ENCODE results near the gene CLPSL2. TPM values are rescaled to one million over a fixed set of nuclear protein-coding genes. Genes with fewer than 3 reads are reported as not detected.

The CLPSL2 gene
- total and polyA plus RNA-seq, 10 donors = not detected

DNA sequence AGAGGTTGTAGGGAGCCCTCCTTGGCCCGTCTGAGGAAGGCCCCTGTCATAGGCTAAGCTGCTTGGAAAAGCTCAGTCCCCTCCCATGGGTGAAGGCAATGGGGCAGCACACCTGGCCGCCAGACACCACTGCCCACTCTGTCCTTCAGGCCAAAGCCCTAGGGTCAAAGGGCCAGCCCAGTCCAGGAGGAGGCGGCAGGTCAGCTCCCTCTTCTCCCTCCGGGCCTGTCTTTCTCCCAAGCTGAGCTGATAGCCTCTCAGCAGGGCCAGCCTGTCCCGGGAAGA is 5.1 kb upstream of the CLPSL2 start:
- no peak overlapping the region for H3K4me3 ChIP-seq
- TF ChIP-seq, protein P1, sequence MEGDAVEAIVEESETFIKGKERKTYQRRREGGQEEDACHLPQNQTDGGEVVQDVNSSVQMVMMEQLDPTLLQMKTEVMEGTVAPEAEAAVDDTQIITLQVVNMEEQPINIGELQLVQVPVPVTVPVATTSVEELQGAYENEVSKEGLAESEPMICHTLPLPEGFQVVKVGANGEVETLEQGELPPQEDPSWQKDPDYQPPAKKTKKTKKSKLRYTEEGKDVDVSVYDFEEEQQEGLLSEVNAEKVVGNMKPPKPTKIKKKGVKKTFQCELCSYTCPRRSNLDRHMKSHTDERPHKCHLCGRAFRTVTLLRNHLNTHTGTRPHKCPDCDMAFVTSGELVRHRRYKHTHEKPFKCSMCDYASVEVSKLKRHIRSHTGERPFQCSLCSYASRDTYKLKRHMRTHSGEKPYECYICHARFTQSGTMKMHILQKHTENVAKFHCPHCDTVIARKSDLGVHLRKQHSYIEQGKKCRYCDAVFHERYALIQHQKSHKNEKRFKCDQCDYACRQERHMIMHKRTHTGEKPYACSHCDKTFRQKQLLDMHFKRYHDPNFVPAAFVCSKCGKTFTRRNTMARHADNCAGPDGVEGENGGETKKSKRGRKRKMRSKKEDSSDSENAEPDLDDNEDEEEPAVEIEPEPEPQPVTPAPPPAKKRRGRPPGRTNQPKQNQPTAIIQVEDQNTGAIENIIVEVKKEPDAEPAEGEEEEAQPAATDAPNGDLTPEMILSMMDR (IDR thresholded peaks at IDR 0.05 in 8 of 11, conservative IDR thresholded peaks at IDR 0.05 in 3 of 11) = no peak
- no peak for TF ChIP-seq POLR2AphosphoS5 (IDR thresholded peaks at IDR 0.05)
- TF ChIP-seq POLR2A (IDR thresholded peaks at IDR 0.05) = no peak
- no peaks in the 10 kb centered on the region for H3K9me3 ChIP-seq

DNA sequence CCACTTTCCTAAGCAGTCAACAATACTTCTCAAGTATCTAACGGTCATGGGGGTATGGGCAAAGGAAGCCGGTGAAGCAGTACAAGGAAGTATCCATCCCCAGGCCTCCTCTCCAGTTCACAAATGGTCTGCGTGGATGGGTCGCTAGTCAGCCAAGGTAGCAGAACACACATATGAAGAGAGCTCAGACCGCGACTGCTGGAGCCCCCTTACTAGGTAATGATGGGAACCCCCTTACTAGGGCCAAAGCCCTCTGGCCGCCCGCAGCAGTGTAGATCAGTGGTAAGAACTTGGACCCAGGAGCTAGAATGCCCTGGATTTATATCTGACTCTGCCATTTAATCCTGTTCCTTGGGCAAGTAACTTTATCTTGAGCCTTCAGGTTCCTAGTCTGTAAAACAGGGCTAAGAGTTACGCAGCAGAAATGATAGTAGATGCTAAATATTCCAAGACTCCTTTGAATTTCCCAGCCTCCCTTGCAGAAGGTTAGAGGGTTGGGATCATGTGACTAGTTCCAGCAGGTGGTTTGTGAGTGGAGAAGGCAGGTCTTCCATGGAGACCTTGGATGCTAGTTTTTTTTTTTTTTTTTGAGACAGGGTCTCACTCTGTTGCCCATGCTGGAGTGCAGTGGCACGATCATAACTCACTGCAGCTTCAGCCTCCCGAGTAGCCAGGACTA is 2.1 kb upstream of the CLPSL2 start:
- no peaks in the 10 kb centered on the region for H3K9me3 ChIP-seq
- intact Hi-C loops (cut with DNase I; ENCODE audit: low total_unique reads) = no loop called here
- no peak overlapping the region for H3K4me3 ChIP-seq
- DNase-seq = no peak
- no peak overlapping the region for H3K27ac ChIP-seq
- 68 to 93% (median 78%) methylated on average over 11 of the region's 11 CpGs for WGBS, 5 donors
- H3K36me3 ChIP-seq = no peaks in the 10 kb centered on the region
- H3K4me1 ChIP-seq = peaks cover 0 to 36% (median 21%) of the 10 kb centered on the region in 6 donors
- TF ChIP-seq, protein P1 (IDR thresholded peaks at IDR 0.05 in 8 of 11, conservative IDR thresholded peaks at IDR 0.05 in 3 of 11) = no peak
- TF ChIP-seq POLR2A (IDR thresholded peaks at IDR 0.05) (no peak), POLR2AphosphoS5 (IDR thresholded peaks at IDR 0.05) (no peak)
- peaks cover 0 to 25% (median 18%) of the 10 kb centered on the region in 7 donors for H3K27me3 ChIP-seq (replicated peaks in 1 of 7)

More for the DNA sequence above, 5.1 kb upstream of the CLPSL2 start:
- Histone ChIP-seq H3K27me3 (replicated peaks in 1 of 7) (peaks cover 0 to 12% (median 8%) of the 10 kb centered on the region in 7 donors), H3K27ac (peak overlapping the region in 3 of 8 donors; percentile 28 to 67 (median 48)), H3K36me3 (no peaks in the 10 kb centered on the region), H3K4me1 (peaks cover 0 to 25% (median 14%) of the 10 kb centered on the region in 6 donors)
- 50 to 61% (median 58%) methylated on average over 4 to 5 of the region's 5 CpGs for WGBS, 5 donors
- no peak for DNase-seq
- intact Hi-C loops (cut with DNase I; ENCODE audit: low total_unique reads) = no loop called here

DNA sequence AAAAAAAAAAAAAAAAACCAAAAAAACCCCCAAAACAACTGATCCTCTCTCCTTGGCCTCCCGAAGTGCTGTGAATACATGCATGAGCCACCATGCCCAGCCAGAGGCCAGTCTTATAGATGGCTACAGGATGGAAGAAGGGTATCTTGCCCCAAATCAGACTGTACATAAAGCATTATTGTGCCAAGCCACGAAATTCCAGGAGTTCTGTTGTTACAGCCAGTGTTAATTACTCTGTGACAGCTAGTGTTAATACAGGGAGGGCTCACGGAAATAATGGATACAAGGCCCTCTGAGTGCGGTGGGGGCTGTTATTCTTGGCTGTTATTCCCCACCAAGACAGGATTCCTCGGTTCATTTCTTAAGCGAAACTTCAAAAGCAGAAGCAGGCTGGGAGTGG is 1.4 kb upstream of the CLPSL2 start:
- no peaks in the 10 kb centered on the region for H3K36me3 ChIP-seq
- DNase-seq = no peak
- intact Hi-C loops (cut with DNase I; ENCODE audit: low total_unique reads) = no loop called here
- WGBS, 5 donors = 83 to 88% (median 86%) methylated on average over 6 of the region's 6 CpGs
- H3K27ac ChIP-seq = no peak overlapping the region
- peaks cover 0 to 25% (median 18%) of the 10 kb centered on the region in 7 donors for H3K27me3 ChIP-seq (replicated peaks in 1 of 7)
- H3K4me3 ChIP-seq = no peak overlapping the region
- H3K4me1 ChIP-seq = peaks cover 0 to 35% (median 21%) of the 10 kb centered on the region in 6 donors
- TF ChIP-seq POLR2AphosphoS5 (IDR thresholded peaks at IDR 0.05) (no peak), POLR2A (IDR thresholded peaks at IDR 0.05) (no peak)
- TF ChIP-seq, protein P1 (IDR thresholded peaks at IDR 0.05 in 8 of 11, conservative IDR thresholded peaks at IDR 0.05 in 3 of 11) = no peak
- no peaks in the 10 kb centered on the region for H3K9me3 ChIP-seq

DNA sequence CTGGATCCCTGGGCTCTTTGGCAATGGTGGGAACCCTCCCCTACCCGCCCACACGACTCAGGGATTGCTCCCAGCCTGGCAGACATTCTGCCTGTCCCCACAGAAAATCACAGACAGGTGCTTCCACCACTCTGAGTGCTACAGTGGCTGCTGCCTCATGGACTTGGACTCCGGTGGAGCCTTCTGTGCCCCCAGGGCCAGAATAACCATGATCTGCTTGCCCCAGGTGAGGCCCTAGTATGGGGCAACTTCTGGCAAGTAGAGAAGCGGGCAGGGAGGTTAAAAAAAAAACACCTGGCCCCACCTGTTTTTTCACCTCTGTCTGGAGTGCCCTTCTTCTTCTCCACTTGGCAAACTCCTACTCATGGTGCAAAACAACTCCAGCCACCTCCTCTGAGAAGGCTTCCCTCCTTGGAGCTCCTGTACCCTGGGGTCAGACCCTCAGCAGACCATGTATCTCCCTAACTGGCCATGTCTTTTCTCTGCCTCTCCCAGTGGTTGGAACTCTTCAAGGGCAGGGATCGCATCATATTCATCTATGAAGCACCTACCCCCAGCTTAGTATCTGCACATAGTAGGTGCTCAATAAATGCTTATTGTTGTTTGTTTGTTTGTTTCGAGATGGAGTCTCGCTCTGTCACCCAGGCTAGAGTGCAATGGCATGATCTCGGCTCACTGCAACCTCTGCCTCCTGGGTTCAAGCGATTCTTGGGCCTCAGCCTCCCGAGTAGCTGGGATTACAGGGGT is 1.1 kb downstream of the CLPSL2 start:
- Histone ChIP-seq H3K4me3 (no peak overlapping the region), H3K36me3 (no peaks in the 10 kb centered on the region), H3K27me3 (replicated peaks in 1 of 7) (peaks cover 0 to 25% (median 19%) of the 10 kb centered on the region in 7 donors), H3K9me3 (no peaks in the 10 kb centered on the region), H3K4me1 (peaks cover 0 to 18% (median 10%) of the 10 kb centered on the region in 6 donors), H3K27ac (no peak overlapping the region)
- intact Hi-C loops (cut with DNase I; ENCODE audit: low total_unique reads) = no loop called here
- 83 to 90% (median 85%) methylated on average over 9 to 10 of the region's 10 CpGs for WGBS, 5 donors
- no peak for DNase-seq
- TF ChIP-seq, protein P1 (IDR thresholded peaks at IDR 0.05 in 8 of 11, conservative IDR thresholded peaks at IDR 0.05 in 3 of 11) = no peak
